Lung microvascular endothelial cell (primary cell): ENCODE results near the gene DCUN1D4. TPM values are rescaled to one million over a fixed set of nuclear protein-coding genes. Genes with fewer than 3 reads are reported as not detected.

ENCODE experiments used
- DNase-seq, 2 donors: peaks; one replicate each; pipeline versions ENCODE4 v3.0.0 to v3.0.0-alpha.2; 2010; ENCODE audit warnings: low read depth in 2 of 2
- total RNA-seq: library from RNA; depleted of rRNA; stranded (reverse); fragments of >200 nt; gene quantifications from 2 replicates; pipeline ENCODE4 v1.2.1, GENCODE V29; 2014

Gene DCUN1D4
- total RNA-seq, 1 donor from 2014 or later, result 29.0 TPM

GRCh38 chr4:51963841-51964517 is 121.0 kb downstream of the DCUN1D4 start:
- DNase-seq, result no peak

- DNase-seq, result no peak
These were observed 122.9 kb downstream of the DCUN1D4 start for GRCh38 chr4:51965862-51966261.

Other genes with a start within 250 kb of the DCUN1D4 start
- gene LRRC66, start 177.2 kb downstream of the DCUN1D4 start, total RNA-seq, result under 0.01 TPM in 1 of 2 replicates, not detected in the other
- gene SGCB, start 195.1 kb downstream of the DCUN1D4 start, total RNA-seq, result 8.7 and 9.2 TPM in 2 replicates
- 0.79 and 2.2 TPM in 2 replicates for gene SPATA18, start 208.2 kb downstream of the DCUN1D4 start, total RNA-seq